Limb (tissue), 2 donors: ENCODE data around the gene ZNF616.
A peak's percentile ranks its signal among the peaks of the same experiment; 100 is the strongest.
"Not testable (repeated sequence)": the region's sequence is repeated elsewhere in the genome, so short reads cannot be mapped to it uniquely, and the experiment has no call there.

Experiments used
- DNase-seq, 2 donors: peaks; one replicate each; pipeline ENCODE4 v3.0.0-alpha.2; 2016; ENCODE audit errors: extremely low spot score in 2 of 2

ZNF616 gene

DNA sequence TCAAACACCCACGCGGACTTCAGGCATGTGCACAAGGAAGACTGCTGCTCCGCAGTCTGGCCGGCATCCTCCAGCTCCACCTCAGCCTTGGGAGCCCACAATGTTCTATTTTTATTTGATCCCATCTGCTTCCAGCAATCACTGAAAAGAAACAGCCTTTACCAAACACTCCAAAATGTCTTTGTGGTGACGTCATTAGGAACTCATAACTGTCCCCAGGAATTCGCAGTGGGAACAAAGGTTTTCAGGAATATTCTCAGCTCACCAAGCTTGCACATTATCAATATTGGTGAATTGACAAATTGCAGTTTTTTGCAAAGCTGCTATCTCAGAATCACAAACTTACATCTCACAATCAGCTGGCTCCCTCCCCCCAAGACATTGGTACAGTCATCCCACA is 29.0 kb downstream of the ZNF616 start:
- DNase-seq, result no peak

GRCh38 chr19:52102782-52103181 is 37.0 kb downstream of the ZNF616 start:
- DNase-seq, result no peak

DNA sequence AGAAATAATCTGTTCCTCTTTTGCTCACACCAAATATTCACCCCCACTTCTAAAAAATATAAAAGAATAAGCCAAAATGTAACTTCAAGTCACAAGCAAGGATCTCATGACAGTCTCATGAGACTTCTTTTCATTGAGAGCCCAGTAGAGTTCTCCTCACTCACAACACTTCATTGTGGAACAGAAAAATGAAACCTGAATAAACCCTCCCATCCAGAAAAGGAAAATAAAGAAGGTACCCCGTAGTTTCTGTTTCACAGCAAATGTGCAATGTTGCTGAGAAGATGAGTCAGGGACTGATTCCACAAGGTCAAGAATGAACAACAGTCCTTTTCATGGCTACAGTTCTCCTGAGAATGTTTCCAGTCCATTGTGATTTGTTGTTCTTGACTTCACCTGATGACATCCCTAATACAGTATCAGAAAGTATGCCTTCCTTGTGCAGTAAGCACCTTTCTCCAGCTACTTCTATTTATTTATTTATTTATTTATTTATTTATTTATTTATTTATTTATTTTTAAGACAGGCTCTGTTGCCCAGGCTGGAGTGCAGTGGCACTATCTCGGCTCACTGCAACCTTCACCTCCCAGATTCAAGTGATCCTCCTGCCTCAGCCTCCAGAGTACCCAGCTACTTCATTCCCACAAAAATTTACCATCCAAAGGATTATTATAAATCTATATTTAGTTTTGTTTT is 37.7 kb downstream of the ZNF616 start:
- no peak for DNase-seq

DNA sequence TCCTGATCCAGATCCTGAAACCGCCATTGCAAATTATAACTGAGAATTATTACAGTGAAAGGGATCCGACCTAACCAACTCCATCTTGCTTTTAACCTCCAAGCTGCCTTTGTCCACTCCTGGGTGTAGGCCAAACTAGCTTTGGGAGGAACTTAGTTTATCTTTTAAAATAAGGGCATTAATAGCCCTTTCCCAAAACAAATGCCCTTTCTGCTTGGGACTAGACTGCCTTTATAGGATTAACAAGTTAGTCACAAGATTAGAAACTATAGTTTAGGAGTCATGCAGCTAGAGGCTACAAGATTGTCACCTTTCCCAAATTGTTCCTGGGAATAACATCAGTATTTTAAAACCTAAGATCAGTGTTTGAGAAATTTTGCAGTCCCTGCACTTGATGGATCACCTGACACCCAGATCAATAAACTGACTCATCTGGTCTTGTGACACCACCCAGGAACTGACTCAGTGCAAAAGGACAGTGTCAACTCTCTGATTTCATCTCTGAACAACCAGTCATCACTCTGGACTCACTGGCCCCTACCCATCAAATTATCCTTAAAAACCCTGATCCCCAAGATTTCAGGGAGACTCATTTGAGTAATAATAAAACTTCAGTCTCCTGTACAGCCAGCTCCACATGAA is 40.1 kb downstream of the ZNF616 start:
- no peak for DNase-seq

- DNase-seq, result not testable (repeated sequence)
Measured at GRCh38 chr19:52096416-52096815, 43.3 kb downstream of the ZNF616 start.

DNA sequence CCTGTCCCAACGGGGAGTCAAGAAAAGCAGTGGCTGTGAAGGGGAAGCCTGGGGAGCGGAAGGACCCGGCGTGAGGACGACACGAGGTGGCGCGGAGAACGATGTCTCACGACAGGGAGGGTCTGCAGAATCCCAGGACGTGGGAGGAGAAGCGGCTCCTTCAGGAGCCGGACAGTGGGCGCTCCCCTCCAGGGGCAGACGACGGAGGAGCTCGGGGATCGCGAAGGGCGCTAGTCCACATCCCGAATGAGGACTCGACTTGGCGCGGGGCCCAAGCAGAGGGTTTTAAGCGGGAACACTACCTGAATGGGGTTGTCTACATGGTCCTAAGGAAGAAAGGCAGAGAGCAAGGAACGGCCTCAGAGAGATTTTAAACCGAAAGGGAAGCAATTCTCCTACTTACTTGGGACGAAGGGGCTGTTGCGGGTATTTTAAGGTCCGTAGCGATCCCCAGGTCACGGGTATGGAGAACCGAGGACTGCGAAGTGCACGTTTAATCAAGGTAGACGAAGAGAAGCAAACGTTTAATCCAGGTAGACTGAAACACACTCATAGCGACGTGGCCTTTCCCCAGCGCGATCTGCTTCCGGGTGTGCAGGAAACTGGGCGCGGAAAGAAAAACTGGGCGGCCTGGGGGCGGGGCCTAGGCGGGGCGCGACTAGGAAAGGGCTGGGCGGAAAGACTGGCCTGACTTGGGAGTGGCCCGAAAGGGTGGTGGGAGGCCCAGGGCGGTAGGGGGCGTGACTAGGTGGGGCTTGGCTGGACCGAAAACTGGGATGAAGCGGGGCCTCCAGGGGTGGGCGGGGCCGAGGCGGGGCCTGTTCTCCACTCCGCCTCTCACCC is 44.3 kb downstream of the ZNF616 start, which contains the start of gene ZNF841:
TSS of gene ZNF841 (minus strand) at position 594 of the 843 bp plus-strand sequence. CDS start 10,964 bp downstream, outside the sequence.
- DNase-seq, result peak; percentile 93 to 94

DNA sequence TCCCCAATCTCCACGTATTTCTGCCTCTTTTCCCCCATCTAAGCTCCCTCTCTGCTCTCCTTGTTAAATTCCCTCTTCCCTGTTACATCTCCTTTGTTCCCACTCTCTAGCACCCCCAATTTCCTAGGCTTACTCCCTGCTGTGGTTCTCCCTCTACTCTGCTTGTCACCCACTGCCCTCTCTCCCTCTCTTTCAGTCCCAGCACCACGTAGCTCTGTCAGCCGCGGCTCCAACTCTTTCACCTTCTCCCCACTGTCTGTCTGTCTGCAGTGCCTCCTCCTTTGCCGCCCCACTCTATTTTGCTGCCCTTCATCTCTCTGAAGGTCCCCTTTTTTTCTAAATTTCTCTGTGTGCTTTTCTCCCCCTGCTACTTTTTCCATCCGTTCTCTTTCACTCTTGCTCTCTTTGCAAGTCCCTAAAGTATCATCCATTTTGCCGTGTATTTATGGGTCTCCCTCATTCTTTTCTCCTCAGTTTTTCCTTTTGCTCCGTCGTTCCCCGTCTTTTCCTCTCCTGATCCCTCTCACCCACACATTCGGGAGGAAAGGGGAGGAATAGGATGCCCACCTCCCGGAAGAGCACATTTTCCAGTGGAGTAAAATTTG is 45.1 kb downstream of the ZNF616 start:
- DNase-seq, result no peak

DNA sequence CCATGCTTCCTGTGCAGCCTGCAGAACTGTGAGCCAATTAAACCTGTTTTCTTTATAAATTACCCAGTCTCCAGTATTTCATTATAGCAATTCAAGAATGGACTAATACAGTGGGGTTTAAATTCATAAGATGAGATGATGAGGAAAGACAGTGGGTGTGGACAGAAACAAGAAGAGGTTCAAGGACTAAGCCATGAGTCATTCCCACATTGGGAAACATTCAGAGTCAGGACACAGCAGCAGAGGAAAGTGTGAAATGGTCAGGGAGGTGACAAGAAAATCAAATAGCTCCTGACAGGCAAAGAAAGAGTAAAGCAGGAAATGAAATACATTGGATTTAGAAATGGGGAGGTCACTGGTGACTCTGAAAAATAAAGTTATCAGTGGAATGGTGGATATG is 53.3 kb downstream of the ZNF616 start:
- no peak for DNase-seq

DNA sequence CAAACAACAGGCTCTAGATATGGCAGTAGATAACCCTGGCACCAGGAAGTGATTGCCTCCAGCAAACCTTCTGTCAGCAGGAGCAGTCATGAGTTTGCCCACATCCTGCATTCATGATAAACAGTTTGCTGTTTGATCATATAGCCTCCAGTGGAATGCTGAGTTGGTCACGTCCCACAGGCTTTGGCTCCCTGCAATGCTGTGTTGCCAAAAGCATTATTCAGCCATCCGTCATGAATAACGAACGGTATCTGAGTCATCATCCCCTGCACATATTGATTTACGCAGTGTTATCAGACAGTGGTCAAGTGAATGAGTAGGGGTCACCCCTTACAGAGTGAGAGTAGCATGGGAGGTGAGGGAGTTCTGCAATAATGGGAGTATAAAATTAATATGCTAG is 69.2 kb downstream of the ZNF616 start:
- no peak for DNase-seq

DNA sequence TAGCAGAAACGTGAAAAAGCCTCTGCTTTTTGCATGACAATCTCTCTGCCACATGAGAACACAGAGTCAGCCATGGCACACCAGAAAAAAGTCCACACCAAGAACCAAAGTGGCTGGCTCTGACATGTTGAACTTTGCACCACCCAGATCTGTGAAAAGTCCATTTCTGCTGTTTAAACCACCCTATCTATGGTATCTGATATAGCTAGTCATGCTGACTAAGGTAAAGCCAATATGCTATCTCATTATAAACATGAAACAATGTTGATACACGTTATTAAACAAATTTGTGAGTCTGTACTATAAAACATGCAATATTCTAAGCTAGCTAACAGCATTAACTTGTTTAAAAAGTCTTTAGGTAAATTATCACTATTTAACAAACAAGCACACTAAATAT is 70.1 kb downstream of the ZNF616 start:
- DNase-seq, result no peak

GRCh38 chr19:52066258-52066863 is 73.4 kb downstream of the ZNF616 start:
- no peak for DNase-seq

GRCh38 chr19:52065399-52065798 is 74.3 kb downstream of the ZNF616 start:
- no peak for DNase-seq
